Brain microvascular endothelial cell (primary cell): Measurements from ENCODE around the gene RRAGD.

Experiments used
- DNase-seq: peaks from one replicate; pipeline ENCODE4 v3.0.0-alpha.2; 2020
- H3K27ac ChIP-seq: fragments of 250-450 bp; sonication (Bioruptor Pico); 2 replicates; pipeline ENCODE4 v1.5.1; 2020; ENCODE audit warnings: mild to moderate bottlenecking, moderate library complexity
- H3K27me3 ChIP-seq: fragments of 250-450 bp; sonication (Bioruptor Pico); replicated peaks from 2 replicates; pipeline ENCODE4 v1.5.1; 2020; ENCODE audit warnings: mild to moderate bottlenecking
- H3K36me3 ChIP-seq: fragments of 250-450 bp; sonication (Bioruptor Pico); replicated peaks from 2 replicates; pipeline ENCODE4 v1.5.1; 2020; ENCODE audit warnings: mild to moderate bottlenecking
- H3K4me3 ChIP-seq: 2 replicates; pipeline ENCODE4 v1.5.1; 2011; ENCODE audit warnings: low read depth, mild to moderate bottlenecking, control low read depth, low read length, moderate library complexity
- in situ Hi-C: cut with HindIII; loops from 2 replicates; pipeline ENCODE4 v1.10.0; 2017; ENCODE audit warnings: low sequenced_read_pairs, low pct_ligation_motif_present
- TF ChIP-seq, protein P1 (sequence below): IDR thresholded peaks from 2 replicates; pipeline ENCODE4 v1.5.1; 2011; ENCODE audit warnings: low read depth, mild to moderate bottlenecking, moderate library complexity, low read length, control low read depth, inconsistent platforms; ENCODE audit errors: missing control alignments

RRAGD gene

DNA sequence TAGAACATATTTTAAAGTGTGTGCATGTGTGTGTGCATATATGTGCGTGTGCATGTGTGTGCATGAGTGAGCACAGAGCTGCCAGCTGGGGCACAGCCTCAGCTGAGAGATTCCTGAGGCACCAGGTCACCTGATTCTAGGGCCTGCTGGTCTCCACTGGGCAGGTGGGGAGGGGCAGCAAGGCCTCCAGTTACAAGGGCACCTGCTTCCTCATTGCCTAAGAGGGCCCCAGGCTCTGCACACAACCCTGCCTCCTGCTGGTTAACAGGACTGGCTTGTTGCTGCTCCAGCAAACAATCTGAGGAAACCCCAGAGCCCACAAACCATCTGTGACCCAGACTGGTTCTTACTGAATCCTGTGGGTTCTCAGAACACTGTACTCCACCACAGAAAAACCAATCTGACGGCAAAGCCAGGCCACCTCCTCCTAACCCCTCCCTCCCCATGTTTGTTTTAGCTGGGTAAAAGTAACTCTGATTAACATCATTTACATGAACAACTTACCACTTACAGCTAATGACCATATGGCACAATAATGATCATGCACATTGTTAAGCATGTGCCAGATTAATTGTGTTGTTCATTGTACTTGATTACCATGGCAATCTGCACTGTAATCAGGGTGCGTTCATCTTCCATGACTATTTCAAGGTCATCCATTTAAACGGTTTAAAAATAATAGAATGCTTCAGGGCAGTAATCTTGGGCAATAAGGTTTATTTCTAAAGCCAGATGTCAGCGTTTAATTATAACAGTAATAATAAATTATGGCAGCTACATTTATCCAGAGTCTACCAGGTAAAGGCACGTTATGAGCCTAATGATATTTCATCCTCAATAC lies 36.4 kb downstream of the RRAGD start:
- in situ Hi-C loops = no loop called here
- Histone ChIP-seq H3K36me3 (no peaks in the 10 kb centered on the region), H3K4me3 (no peak overlapping the region), H3K27me3 (no peaks in the 10 kb centered on the region), H3K27ac (no peak overlapping the region)
- no peak for DNase-seq
- TF ChIP-seq, protein P1, sequence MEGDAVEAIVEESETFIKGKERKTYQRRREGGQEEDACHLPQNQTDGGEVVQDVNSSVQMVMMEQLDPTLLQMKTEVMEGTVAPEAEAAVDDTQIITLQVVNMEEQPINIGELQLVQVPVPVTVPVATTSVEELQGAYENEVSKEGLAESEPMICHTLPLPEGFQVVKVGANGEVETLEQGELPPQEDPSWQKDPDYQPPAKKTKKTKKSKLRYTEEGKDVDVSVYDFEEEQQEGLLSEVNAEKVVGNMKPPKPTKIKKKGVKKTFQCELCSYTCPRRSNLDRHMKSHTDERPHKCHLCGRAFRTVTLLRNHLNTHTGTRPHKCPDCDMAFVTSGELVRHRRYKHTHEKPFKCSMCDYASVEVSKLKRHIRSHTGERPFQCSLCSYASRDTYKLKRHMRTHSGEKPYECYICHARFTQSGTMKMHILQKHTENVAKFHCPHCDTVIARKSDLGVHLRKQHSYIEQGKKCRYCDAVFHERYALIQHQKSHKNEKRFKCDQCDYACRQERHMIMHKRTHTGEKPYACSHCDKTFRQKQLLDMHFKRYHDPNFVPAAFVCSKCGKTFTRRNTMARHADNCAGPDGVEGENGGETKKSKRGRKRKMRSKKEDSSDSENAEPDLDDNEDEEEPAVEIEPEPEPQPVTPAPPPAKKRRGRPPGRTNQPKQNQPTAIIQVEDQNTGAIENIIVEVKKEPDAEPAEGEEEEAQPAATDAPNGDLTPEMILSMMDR = peak; percentile 29

DNA sequence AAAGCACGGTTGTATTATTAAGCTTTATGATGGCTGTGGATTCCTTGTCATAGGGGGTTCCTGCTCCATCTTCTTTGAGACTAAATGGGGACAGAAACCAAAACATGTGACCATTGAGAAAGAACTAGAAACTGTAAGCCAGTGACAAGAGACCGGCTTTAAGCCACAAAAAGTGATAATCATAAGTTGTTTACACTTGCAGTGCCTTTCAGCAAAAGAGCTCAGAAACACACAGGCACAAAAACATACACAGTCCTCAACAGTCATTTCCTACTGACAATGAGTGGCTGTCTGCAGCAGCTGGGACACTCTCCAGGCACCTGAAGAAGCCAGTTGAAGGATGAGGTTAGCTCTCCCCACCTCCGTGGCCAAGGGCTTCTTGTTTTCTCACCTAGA lies 39.6 kb downstream of the RRAGD start:
- H3K4me3 ChIP-seq = no peak overlapping the region
- DNase-seq = no peak
- H3K27ac ChIP-seq = no peak overlapping the region
- in situ Hi-C loops = no loop called here
- no peaks in the 10 kb centered on the region for H3K36me3 ChIP-seq
- H3K27me3 ChIP-seq = no peaks in the 10 kb centered on the region
- TF ChIP-seq, protein P1 = no peak

GRCh38 chr6:89371849-89372505 lies 40.1 kb downstream of the RRAGD start:
- DNase-seq = peak; percentile 48
- Histone ChIP-seq H3K27ac (no peak overlapping the region), H3K36me3 (no peaks in the 10 kb centered on the region), H3K4me3 (no peak overlapping the region), H3K27me3 (no peaks in the 10 kb centered on the region)
- TF ChIP-seq, protein P1 = peak; percentile 98
- in situ Hi-C loops = no loop called here

GRCh38 chr6:89368999-89369398 lies 43.1 kb downstream of the RRAGD start:
- Histone ChIP-seq H3K27ac (no peak overlapping the region), H3K27me3 (no peaks in the 10 kb centered on the region), H3K36me3 (no peaks in the 10 kb centered on the region), H3K4me3 (no peak overlapping the region)
- TF ChIP-seq, protein P1 = peak; percentile 72
- DNase-seq = peak; percentile 47
- in situ Hi-C loops = no loop called here

- Histone ChIP-seq H3K27ac (no peak overlapping the region), H3K36me3 (no peaks in the 10 kb centered on the region), H3K4me3 (no peak overlapping the region), H3K27me3 (no peaks in the 10 kb centered on the region)
- in situ Hi-C loops = no loop called here
- TF ChIP-seq, protein P1 = peak; percentile 89
- DNase-seq = peak; percentile 46
Observed at GRCh38 chr6:89368107-89368506, 44.0 kb downstream of the RRAGD start.
